GM23338 (cell line): ENCODE data around the gene PLPPR3.

Experiments used
- CREB1 ChIP-seq: fragments of 250-450 bp; sonication (Bioruptor Pico); IDR thresholded peaks from 2 replicates; pipeline ENCODE4 v1.5.0; 2020; ENCODE audit warnings: low read depth, mild to moderate bottlenecking, moderate library complexity
- CTCF ChIP-seq, 2 experiments: fragments of 200-600 bp in 1 of 2; sonication (generic) in 1 of 2; conservative IDR thresholded peaks; 2 replicates each; pipeline versions ENCODE4 v1.5.1 to v1.6.1; 2016 to 2017; ENCODE audit warnings: antibody characterized with exemption in 2 of 2, low read depth in 2 of 2, mild to moderate bottlenecking in 2 of 2, moderate library complexity in 1 of 2
- ETS1 ChIP-seq: IDR thresholded peaks from 2 replicates; pipeline ENCODE4 v1.6.1; 2016; ENCODE audit warnings: antibody characterized with exemption
- EZH2 ChIP-seq: fragments of 200-600 bp; sonication (generic); IDR thresholded peaks from one replicate; pipeline ENCODE4 v1.8.0; 2017; ENCODE audit warnings: antibody characterized with exemption, mild to moderate bottlenecking, low read depth; ENCODE audit not compliant: unreplicated experiment
- EZH2phosphoT487 ChIP-seq: fragments of 200-600 bp; sonication (generic); IDR thresholded peaks from one replicate; pipeline ENCODE4 v1.8.1; 2018; ENCODE audit warnings: antibody characterized with exemption; ENCODE audit not compliant: unreplicated experiment
- JUNB ChIP-seq: IDR thresholded peaks from one replicate; pipeline ENCODE4 v1.6.1; 2016; ENCODE audit warnings: antibody characterized with exemption; ENCODE audit not compliant: unreplicated experiment
- NANOG ChIP-seq: IDR thresholded peaks from 2 replicates; pipeline ENCODE4 v1.6.1; 2016; ENCODE audit warnings: antibody characterized with exemption, borderline replicate concordance
- POLR2AphosphoS5 ChIP-seq: IDR thresholded peaks from 2 replicates; pipeline ENCODE4 v1.6.1; 2016; ENCODE audit warnings: antibody characterized with exemption, low read depth
- STAT1 ChIP-seq: IDR thresholded peaks from one replicate; pipeline ENCODE4 v1.6.1; 2016; ENCODE audit warnings: antibody characterized with exemption; ENCODE audit not compliant: unreplicated experiment
- ZNF114 ChIP-seq: fragments of 250-450 bp; sonication (Bioruptor Pico); IDR thresholded peaks from 2 replicates; pipeline ENCODE4 v1.5.0; 2020; ENCODE audit warnings: mild to moderate bottlenecking, moderate library complexity
- ZNF331 ChIP-seq: fragments of 250-450 bp; sonication (Bioruptor Pico); IDR thresholded peaks from 2 replicates; pipeline ENCODE4 v1.5.0; 2020; ENCODE audit warnings: low read depth, mild to moderate bottlenecking, moderate library complexity
- ZNF462 ChIP-seq: fragments of 250-450 bp; sonication (Bioruptor Pico); IDR thresholded peaks from 2 replicates; pipeline ENCODE4 v1.5.0; 2020; ENCODE audit warnings: mild to moderate bottlenecking, moderate library complexity
- TF ChIP-seq, protein P1 (sequence below): IDR thresholded peaks from one replicate; pipeline ENCODE4 v1.6.1; 2018; ENCODE audit warnings: antibody characterized with exemption; ENCODE audit not compliant: unreplicated experiment

DNA sequence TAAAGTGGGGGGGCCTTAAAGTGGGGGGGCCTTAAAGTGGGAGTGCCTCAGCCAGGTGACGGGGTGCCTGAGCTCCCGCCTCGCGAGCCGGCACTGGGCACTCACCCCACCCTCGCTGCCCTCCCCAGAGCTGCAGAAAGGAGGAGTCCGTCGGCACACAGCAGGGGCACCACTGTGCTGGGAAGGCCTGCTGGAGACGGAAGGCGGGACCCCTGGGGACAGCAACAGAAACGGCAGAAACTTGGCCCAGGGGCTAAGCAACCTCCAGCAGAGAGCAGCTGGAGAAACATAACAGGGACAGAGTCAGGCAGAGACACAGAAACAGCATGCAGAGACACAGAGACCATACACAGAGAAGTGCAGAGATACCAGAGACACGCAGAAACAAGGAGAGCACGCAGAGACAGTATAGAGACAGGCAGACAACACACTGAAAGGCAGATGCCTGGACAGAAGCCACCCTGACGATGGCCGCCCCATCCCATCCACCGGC is 45.6 kb upstream of the PLPPR3 start:
- TF ChIP-seq EZH2phosphoT487 (no peak), CTCF (conservative IDR thresholded peaks at IDR 0.05; ENCODE audit: low read depth in 2 of 2) (no peak), EZH2 (no peak), STAT1 (no peak), ZNF114 (CRISPR knock-in tag) (no peak), ZNF331 (CRISPR knock-in tag) (no peak), POLR2AphosphoS5 (no peak), NANOG (no peak), CREB1 (CRISPR knock-in tag) (no peak), JUNB (no peak), ETS1 (no peak), ZNF462 (CRISPR knock-in tag) (no peak)
- TF ChIP-seq, protein P1, sequence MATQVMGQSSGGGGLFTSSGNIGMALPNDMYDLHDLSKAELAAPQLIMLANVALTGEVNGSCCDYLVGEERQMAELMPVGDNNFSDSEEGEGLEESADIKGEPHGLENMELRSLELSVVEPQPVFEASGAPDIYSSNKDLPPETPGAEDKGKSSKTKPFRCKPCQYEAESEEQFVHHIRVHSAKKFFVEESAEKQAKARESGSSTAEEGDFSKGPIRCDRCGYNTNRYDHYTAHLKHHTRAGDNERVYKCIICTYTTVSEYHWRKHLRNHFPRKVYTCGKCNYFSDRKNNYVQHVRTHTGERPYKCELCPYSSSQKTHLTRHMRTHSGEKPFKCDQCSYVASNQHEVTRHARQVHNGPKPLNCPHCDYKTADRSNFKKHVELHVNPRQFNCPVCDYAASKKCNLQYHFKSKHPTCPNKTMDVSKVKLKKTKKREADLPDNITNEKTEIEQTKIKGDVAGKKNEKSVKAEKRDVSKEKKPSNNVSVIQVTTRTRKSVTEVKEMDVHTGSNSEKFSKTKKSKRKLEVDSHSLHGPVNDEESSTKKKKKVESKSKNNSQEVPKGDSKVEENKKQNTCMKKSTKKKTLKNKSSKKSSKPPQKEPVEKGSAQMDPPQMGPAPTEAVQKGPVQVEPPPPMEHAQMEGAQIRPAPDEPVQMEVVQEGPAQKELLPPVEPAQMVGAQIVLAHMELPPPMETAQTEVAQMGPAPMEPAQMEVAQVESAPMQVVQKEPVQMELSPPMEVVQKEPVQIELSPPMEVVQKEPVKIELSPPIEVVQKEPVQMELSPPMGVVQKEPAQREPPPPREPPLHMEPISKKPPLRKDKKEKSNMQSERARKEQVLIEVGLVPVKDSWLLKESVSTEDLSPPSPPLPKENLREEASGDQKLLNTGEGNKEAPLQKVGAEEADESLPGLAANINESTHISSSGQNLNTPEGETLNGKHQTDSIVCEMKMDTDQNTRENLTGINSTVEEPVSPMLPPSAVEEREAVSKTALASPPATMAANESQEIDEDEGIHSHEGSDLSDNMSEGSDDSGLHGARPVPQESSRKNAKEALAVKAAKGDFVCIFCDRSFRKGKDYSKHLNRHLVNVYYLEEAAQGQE: no peak
